LoVo (cell line): ENCODE measurements around the gene ZDHHC9.

Experiments used
- DNase-seq: peaks from one replicate; pipeline ENCODE4 v3.0.0-alpha.2; 2016; ENCODE audit warnings: low spot score

The ZDHHC9 gene

GRCh38 chrX:129785160-129785947, 58.3 kb downstream of the ZDHHC9 start:
- no peak for DNase-seq

GRCh38 chrX:129784371-129784770, 59.3 kb downstream of the ZDHHC9 start:
- DNase-seq: no peak

- DNase-seq: no peak
Observed at GRCh38 chrX:129783291-129783713, 60.4 kb downstream of the ZDHHC9 start.

- DNase-seq: no peak
Observed at GRCh38 chrX:129782706-129783105, 61.0 kb downstream of the ZDHHC9 start.

- no peak for DNase-seq
Observed at GRCh38 chrX:129781680-129782495, 61.8 kb downstream of the ZDHHC9 start.

- no peak for DNase-seq
Observed at GRCh38 chrX:129781134-129781672, 62.5 kb downstream of the ZDHHC9 start.

GRCh38 chrX:129780441-129781105, 63.1 kb downstream of the ZDHHC9 start:
- DNase-seq: no peak

GRCh38 chrX:129779747-129780146, 63.9 kb downstream of the ZDHHC9 start, which contains the start of gene SASH3:
Gene SASH3 (plus strand): TSS chrX:129779949. CDS start chrX:129780098, 149 bp downstream.
- no peak for DNase-seq

- no peak for DNase-seq
Observed at GRCh38 chrX:129779086-129779672, 64.5 kb downstream of the ZDHHC9 start.

- no peak for DNase-seq
Observed at GRCh38 chrX:129777218-129778030, 66.3 kb downstream of the ZDHHC9 start.

GRCh38 chrX:129773649-129774458, 69.8 kb downstream of the ZDHHC9 start:
- DNase-seq: no peak

GRCh38 chrX:129772796-129773431, 70.8 kb downstream of the ZDHHC9 start:
- DNase-seq: no peak

GRCh38 chrX:129771266-129771995, 72.3 kb downstream of the ZDHHC9 start:
- DNase-seq: no peak

- no peak for DNase-seq
Observed at GRCh38 chrX:129769467-129770154, 74.1 kb downstream of the ZDHHC9 start.

GRCh38 chrX:129768586-129769466, 74.9 kb downstream of the ZDHHC9 start:
- no peak for DNase-seq

GRCh38 chrX:129768186-129768585, 75.5 kb downstream of the ZDHHC9 start:
- DNase-seq: no peak

GRCh38 chrX:129763666-129764065, 80.0 kb downstream of the ZDHHC9 start:
- no peak for DNase-seq
